Mesodermal cell (in vitro differentiated cells): ENCODE results near the gene BRAF.
A peak's percentile ranks its signal among the peaks of the same experiment; 100 is the strongest.
"Not testable (repeated sequence)": the region's sequence is repeated elsewhere in the genome, so short reads cannot be mapped to it uniquely, and the experiment has no call there.

Experiments
- H3K27ac ChIP-seq: 2 replicates; pipeline ENCODE4 v1.7.0; 2013; ENCODE audit warnings: mild to moderate bottlenecking, low read depth, low read length, moderate library complexity; ENCODE audit not compliant: severe bottlenecking
- H3K36me3 ChIP-seq: 2 replicates; pipeline ENCODE4 v1.7.1; 2013; ENCODE audit warnings: mild to moderate bottlenecking, low read length, moderate library complexity; ENCODE audit not compliant: control insufficient read depth, insufficient read depth
- H3K4me1 ChIP-seq: one replicate; pipeline ENCODE4 v1.7.1; 2013; ENCODE audit warnings: mild to moderate bottlenecking, low read length; ENCODE audit not compliant: insufficient read depth, control insufficient read depth, poor library complexity, severe bottlenecking
- H3K4me3 ChIP-seq: 2 replicates; pipeline ENCODE4 v1.7.0; 2013; ENCODE audit warnings: low read length, control low read depth, mild to moderate bottlenecking; ENCODE audit not compliant: insufficient read depth, poor library complexity, severe bottlenecking; ENCODE audit errors: extremely low read depth
- H3K9me3 ChIP-seq: 2 replicates; pipeline ENCODE4 v1.7.1; 2013; ENCODE audit warnings: mild to moderate bottlenecking, low read length, moderate library complexity; ENCODE audit not compliant: control insufficient read depth
- WGBS, 2 experiments: methylation state at CpG; one replicate each; pipeline ENCODE4 v1.1.5; 2013; ENCODE audit warnings: missing lambda C conversion rate in 2 of 2; ENCODE audit not compliant: insufficient coverage in 2 of 2; 5-methylcytosine and 5-hydroxymethylcytosine counted together

BRAF gene

GRCh38 chr7:140714331-140715040 lies 210.2 kb downstream of the BRAF start:
- Histone ChIP-seq H3K36me3 (peaks cover 8% of the 10 kb centered on the region), H3K27ac (no peak overlapping the region), H3K4me1 (peaks cover 2% of the 10 kb centered on the region), H3K9me3 (peaks cover 6% of the 10 kb centered on the region), H3K4me3 (no peak overlapping the region)
- 88 to 96% methylated on average over 8 to 9 of the region's 10 CpGs for WGBS, 2 experiments

GRCh38 chr7:140712392-140712791 lies 212.3 kb downstream of the BRAF start:
- H3K9me3 ChIP-seq, H3K27ac ChIP-seq, H3K4me1 ChIP-seq, H3K4me3 ChIP-seq, H3K36me3 ChIP-seq: not testable (repeated sequence)

GRCh38 chr7:140708764-140709163 lies 216.0 kb downstream of the BRAF start:
- H3K4me3 ChIP-seq, H3K4me1 ChIP-seq, H3K27ac ChIP-seq, H3K9me3 ChIP-seq: not testable (repeated sequence)
- H3K36me3 ChIP-seq, result peaks cover 29% of the 10 kb centered on the region
- no CpG with 5 or more reads among the region's 4 CpGs for WGBS, 2 experiments

GRCh38 chr7:140707132-140707531 lies 217.6 kb downstream of the BRAF start:
- WGBS, 2 experiments, result 100% methylated on average over 3 to 4 of the region's 5 CpGs

GRCh38 chr7:140704205-140704604 lies 220.5 kb downstream of the BRAF start:
- no peak overlapping the region for H3K4me3 ChIP-seq
- 100% methylated on average over 1 of the region's 2 CpGs; no CpG with 5 or more reads in 1 of the 2 experiments for WGBS, 2 experiments

More at GRCh38 chr7:140707132-140707531, 217.6 kb downstream of the BRAF start:
- H3K27ac ChIP-seq, result no peak overlapping the region
- no peaks in the 10 kb centered on the region for H3K4me1 ChIP-seq
- H3K36me3 ChIP-seq, result peaks cover 42% of the 10 kb centered on the region
- H3K9me3 ChIP-seq, result no peaks in the 10 kb centered on the region
- H3K4me3 ChIP-seq, result no peak overlapping the region

GRCh38 chr7:140702774-140703173 lies 222.0 kb downstream of the BRAF start:
- peaks cover 6% of the 10 kb centered on the region for H3K4me1 ChIP-seq
- H3K27ac ChIP-seq, result no peak overlapping the region
- WGBS, 2 experiments, result 93 to 99% methylated on average over 7 to 8 of the region's 10 CpGs
- H3K36me3 ChIP-seq, result peaks cover 59% of the 10 kb centered on the region
- H3K4me3 ChIP-seq, result no peak overlapping the region
- H3K9me3 ChIP-seq, result no peaks in the 10 kb centered on the region

More at GRCh38 chr7:140704205-140704604, 220.5 kb downstream of the BRAF start:
- Histone ChIP-seq H3K4me1 (no peaks in the 10 kb centered on the region), H3K9me3 (no peaks in the 10 kb centered on the region), H3K36me3 (peaks cover 57% of the 10 kb centered on the region), H3K27ac (no peak overlapping the region)

- Histone ChIP-seq H3K27ac (no peak overlapping the region), H3K36me3 (peaks cover 27% of the 10 kb centered on the region), H3K9me3 (no peaks in the 10 kb centered on the region), H3K4me1 (peaks cover 15% of the 10 kb centered on the region), H3K4me3 (peak overlapping the region; percentile 80)
- WGBS, 2 experiments, result 94 to 95% methylated on average over 8 of the region's 8 CpGs
These were observed 226.3 kb downstream of the BRAF start for GRCh38 chr7:140698477-140698876.

GRCh38 chr7:140697447-140698143 lies 227.1 kb downstream of the BRAF start:
- Histone ChIP-seq H3K9me3 (no peaks in the 10 kb centered on the region), H3K4me1 (peaks cover 15% of the 10 kb centered on the region), H3K27ac (peak overlapping the region; percentile 82), H3K36me3 (peaks cover 18% of the 10 kb centered on the region), H3K4me3 (peak overlapping the region; percentile 80)
- 32 to 40% methylated on average over 20 to 23 of the region's 24 CpGs for WGBS, 2 experiments

GRCh38 chr7:140696680-140697446 lies 227.9 kb downstream of the BRAF start, which contains the start of gene NDUFB2:
TSS of gene NDUFB2 (plus strand) at chr7:140696708. CDS start at chr7:140696745, 37 bp downstream.
- H3K4me1 ChIP-seq, result peaks cover 15% of the 10 kb centered on the region
- H3K9me3 ChIP-seq, result no peaks in the 10 kb centered on the region
- peak within 1 kb of the TSS; percentile 80 for H3K4me3 ChIP-seq
- H3K36me3 ChIP-seq, result peaks cover 16% of the 10 kb centered on the region
- WGBS, 2 experiments, result 0 to 1% methylated on average over 61 to 64 of the region's 82 CpGs
- peak within 1 kb of the TSS; percentile 82 for H3K27ac ChIP-seq

- Histone ChIP-seq H3K27ac (peak overlapping the region; percentile 82), H3K36me3 (peaks cover 13% of the 10 kb centered on the region), H3K9me3 (no peaks in the 10 kb centered on the region), H3K4me1 (peaks cover 15% of the 10 kb centered on the region), H3K4me3 (peak overlapping the region; percentile 80)
- WGBS, 2 experiments, result 40 to 42% methylated on average over 20 to 22 of the region's 23 CpGs
These were observed 228.6 kb downstream of the BRAF start for GRCh38 chr7:140696024-140696679.
